ENCODE measurements around the gene ZXDA. TPM values are rescaled to one million over a fixed set of nuclear protein-coding genes. Genes with fewer than 3 reads are reported as not detected.

Gene ZXDA
- total and polyA plus RNA-seq, 9 of the 15 experiments (the other 6 are each of a cell fraction or from before 2014, with no cell fraction given) = 0.01 to 0.51 (median 0.28) TPM; not detected in 1

- no peak for TF ChIP-seq ZNF740 (CRISPR knock-in tag; IDR thresholded peaks at IDR 0.05)
- no peak for TF ChIP-seq ZNF740 (tag; IDR thresholded peaks at IDR 0.05)
- TF ChIP-seq, protein P1, sequence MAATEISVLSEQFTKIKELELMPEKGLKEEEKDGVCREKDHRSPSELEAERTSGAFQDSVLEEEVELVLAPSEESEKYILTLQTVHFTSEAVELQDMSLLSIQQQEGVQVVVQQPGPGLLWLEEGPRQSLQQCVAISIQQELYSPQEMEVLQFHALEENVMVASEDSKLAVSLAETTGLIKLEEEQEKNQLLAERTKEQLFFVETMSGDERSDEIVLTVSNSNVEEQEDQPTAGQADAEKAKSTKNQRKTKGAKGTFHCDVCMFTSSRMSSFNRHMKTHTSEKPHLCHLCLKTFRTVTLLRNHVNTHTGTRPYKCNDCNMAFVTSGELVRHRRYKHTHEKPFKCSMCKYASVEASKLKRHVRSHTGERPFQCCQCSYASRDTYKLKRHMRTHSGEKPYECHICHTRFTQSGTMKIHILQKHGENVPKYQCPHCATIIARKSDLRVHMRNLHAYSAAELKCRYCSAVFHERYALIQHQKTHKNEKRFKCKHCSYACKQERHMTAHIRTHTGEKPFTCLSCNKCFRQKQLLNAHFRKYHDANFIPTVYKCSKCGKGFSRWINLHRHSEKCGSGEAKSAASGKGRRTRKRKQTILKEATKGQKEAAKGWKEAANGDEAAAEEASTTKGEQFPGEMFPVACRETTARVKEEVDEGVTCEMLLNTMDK (IDR thresholded peaks at IDR 0.05; ENCODE audit: borderline replicate concordance, insufficient read depth, low read depth, low read length, poor library complexity, severe bottlenecking) = no peak
- no peak for TF ChIP-seq TARDBP (IDR thresholded peaks at IDR 0.05)
- TF ChIP-seq MEIS2 (IDR thresholded peaks at IDR 0.05; ENCODE audit: partially characterized antibody) = no peak
- TF ChIP-seq RBFOX2 (IDR thresholded peaks at IDR 0.05; ENCODE audit: low read depth, low read length) = no peak
- no peak for TF ChIP-seq RFX1 (IDR thresholded peaks at IDR 0.05)
These were observed 8.6 kb upstream of the ZXDA start (continued) for GRCh38 chrX:57918750-57919436.

DNA sequence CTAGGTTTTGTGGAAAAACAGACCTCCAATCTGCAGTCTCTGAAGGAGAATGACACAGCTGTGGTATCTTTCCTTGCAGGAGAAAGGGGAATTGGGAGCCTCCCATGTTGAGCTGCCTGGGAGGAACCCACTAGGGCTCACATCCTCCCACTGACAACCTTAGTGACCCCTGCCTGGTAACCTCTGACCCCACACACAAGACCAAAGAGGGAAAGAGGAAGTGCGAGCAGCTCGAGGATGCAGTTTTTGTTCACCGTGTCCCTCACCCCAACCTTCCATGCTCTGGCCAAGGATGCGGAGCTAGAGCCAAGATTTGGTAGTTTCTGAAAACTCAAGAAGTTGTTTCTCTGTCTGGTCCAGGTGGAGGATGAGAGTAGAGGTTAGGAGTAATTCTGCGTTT lies 5.4 kb upstream of the ZXDA start:
- CTCF ChIA-PET (ENCODE audit: low intra/inter-chr PET ratio) = no interaction called here
- DNase-seq (ENCODE audit: extremely low read depth in 1 of 4, low spot score in 3 of 4) (no peak), ATAC-seq (no peak), FAIRE-seq (no peak)
- Histone ChIP-seq H3K27me3 (ENCODE audit: control insufficient read depth in 2 of 2, insufficient read depth in 2 of 2, low read length in 2 of 2) (no peaks in the 10 kb centered on the region), H2AFZ (ENCODE audit: low read depth, low read length) (no peak overlapping the region), H3K27ac (ENCODE audit: extremely low read depth, low read depth, low read length) (no peak overlapping the region), H3K4me2 (ENCODE audit: insufficient read depth, low read length) (no peak overlapping the region), H3K9ac (ENCODE audit: insufficient read depth in 1 of 2, low read depth in 2 of 2, low read length in 2 of 2) (no peak overlapping the region), H3K4me1 (replicated peaks in 1 of 2; ENCODE audit: control insufficient read depth in 2 of 2, insufficient read depth in 2 of 2, low read length in 2 of 2) (no peaks in the 10 kb centered on the region), H3K9me3 (replicated peaks; ENCODE audit: control insufficient read depth, insufficient read depth, low read depth, low read length) (no peaks in the 10 kb centered on the region), H3K79me2 (ENCODE audit: control insufficient read depth, insufficient read depth, low read length) (no peaks in the 10 kb centered on the region), H3K36me3 (ENCODE audit: control insufficient read depth, insufficient read depth, low read length) (no peaks in the 10 kb centered on the region), H4K20me1 (replicated peaks; ENCODE audit: control insufficient read depth, insufficient read depth, low read length) (no peaks in the 10 kb centered on the region), H3K9me1 (ENCODE audit: control insufficient read depth, insufficient read depth, low read length) (no peaks in the 10 kb centered on the region), H3K4me3 (no peak overlapping the region)
- in situ Hi-C loops (cut with MboI) (no loop called here), intact Hi-C loops (cut with micrococcal nuclease) (loop anchor here (5.0 kb wide), 1 partner anchor 333 kb away; no protein-coding TSS in a partner anchor)
- BruUV-seq (replicated peaks) = no TSS peak
- POLR2A ChIA-PET = no interaction called here
- TF ChIP-seq NR2C1 (IDR thresholded peaks at IDR 0.05) = no peak
- 0 out of 2 replicates have a peak, but pooled peaks have one; percentile 15 for TF ChIP-seq NR2C1 (tag; IDR thresholded peaks at IDR 0.05)
- no peak for TF ChIP-seq CHD4 (IDR thresholded peaks at IDR 0.05; ENCODE audit: insufficient read depth, insufficient replicate concordance, low read depth, low read length, poor library complexity, severe bottlenecking)
- peak; percentile 73 for TF ChIP-seq SPI1 (IDR thresholded peaks at IDR 0.05; ENCODE audit: borderline replicate concordance, low read depth, low read length)
- 0% methylated on average over 5 of the region's 5 CpGs for WGBS (ENCODE audit: insufficient coverage, low coverage, missing lambda C conversion rate)

Data from K562 (cell line).